ENCODE measurements around the gene FAAP20.

DNA sequence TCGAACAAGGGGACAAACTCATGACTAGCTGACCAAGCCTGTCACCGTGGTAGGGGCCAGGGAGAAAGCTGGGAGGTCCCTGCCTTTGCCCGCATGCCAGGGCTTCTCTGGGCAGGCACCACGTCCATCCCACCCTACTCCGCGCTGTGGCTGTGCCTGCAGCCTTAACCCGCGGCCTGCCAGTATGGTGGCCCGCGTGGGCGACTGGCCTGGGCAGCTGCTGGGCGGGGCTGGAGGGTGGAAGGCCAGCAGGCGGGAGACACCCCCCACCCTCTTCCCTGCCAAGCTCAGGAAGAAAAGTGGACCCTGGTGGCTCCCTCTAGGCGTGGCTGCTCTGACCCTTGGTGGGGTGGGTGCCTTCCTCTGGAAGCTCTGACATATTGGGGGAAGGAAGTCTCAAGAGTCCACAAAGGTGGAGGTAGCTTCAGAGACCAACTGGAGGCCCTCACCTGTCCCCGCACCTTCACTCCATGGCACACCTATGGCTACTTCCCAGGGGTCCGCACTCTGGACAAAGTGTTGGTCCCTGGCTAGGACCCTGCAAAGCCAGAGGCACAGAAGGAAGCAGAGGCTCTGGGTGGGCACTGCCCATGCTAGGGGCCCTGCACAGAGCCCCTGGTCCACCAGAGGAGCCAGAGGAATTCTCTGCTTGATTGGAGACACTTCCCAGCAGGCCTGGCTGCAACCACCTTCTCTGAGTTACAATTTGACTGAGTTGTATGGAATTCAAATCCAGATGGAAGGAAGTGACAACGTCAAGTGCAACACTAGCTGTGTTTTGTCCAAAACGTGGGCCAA lies 30.3 kb upstream of the FAAP20 start:
- TF ChIP-seq CREB1 (IDR thresholded peaks at IDR 0.05; ENCODE audit: low read depth), result no peak
- TF ChIP-seq, protein P1, sequence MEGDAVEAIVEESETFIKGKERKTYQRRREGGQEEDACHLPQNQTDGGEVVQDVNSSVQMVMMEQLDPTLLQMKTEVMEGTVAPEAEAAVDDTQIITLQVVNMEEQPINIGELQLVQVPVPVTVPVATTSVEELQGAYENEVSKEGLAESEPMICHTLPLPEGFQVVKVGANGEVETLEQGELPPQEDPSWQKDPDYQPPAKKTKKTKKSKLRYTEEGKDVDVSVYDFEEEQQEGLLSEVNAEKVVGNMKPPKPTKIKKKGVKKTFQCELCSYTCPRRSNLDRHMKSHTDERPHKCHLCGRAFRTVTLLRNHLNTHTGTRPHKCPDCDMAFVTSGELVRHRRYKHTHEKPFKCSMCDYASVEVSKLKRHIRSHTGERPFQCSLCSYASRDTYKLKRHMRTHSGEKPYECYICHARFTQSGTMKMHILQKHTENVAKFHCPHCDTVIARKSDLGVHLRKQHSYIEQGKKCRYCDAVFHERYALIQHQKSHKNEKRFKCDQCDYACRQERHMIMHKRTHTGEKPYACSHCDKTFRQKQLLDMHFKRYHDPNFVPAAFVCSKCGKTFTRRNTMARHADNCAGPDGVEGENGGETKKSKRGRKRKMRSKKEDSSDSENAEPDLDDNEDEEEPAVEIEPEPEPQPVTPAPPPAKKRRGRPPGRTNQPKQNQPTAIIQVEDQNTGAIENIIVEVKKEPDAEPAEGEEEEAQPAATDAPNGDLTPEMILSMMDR (IDR thresholded peaks at IDR 0.05 in 2 of 3, conservative IDR thresholded peaks at IDR 0.05 in 1 of 3; ENCODE audit: control insufficient read depth in 2 of 3, extremely low read depth in 1 of 3, insufficient read depth in 1 of 3, low read depth in 3 of 3, low read length in 3 of 3), result no peak
- TF ChIP-seq RAD21 (IDR thresholded peaks at IDR 0.05; ENCODE audit: insufficient read depth, low read depth, low read length), result no peak
- TF ChIP-seq ZSCAN29 (IDR thresholded peaks at IDR 0.05), result no peak
- TF ChIP-seq EZH2 (IDR thresholded peaks at IDR 0.05; ENCODE audit: borderline replicate concordance, control insufficient read depth, low read depth, low read length), result no peak
- TF ChIP-seq DPF2 (IDR thresholded peaks at IDR 0.05), result no peak
- TF ChIP-seq TCF7 (IDR thresholded peaks at IDR 0.05; ENCODE audit: borderline replicate concordance), result no peak
- TF ChIP-seq YY1 (IDR thresholded peaks at IDR 0.05; ENCODE audit: low read depth, low read length), result no peak
- no peak for TF ChIP-seq RFX5 (IDR thresholded peaks at IDR 0.05; ENCODE audit: low read depth, low read length)
- no peak for TF ChIP-seq SIN3A (IDR thresholded peaks at IDR 0.05; ENCODE audit: low read depth, low read length)
- no peak for TF ChIP-seq SPI1 (IDR thresholded peaks at IDR 0.05; ENCODE audit: borderline replicate concordance, insufficient read depth, low read depth, low read length)
- no peak for TF ChIP-seq TBL1XR1 (IDR thresholded peaks at IDR 0.05; ENCODE audit: low read depth, low read length)

Measured in GM12878 (cell line).